IMR-90 (cell line): ENCODE measurements around the gene AJAP1. TPM values are rescaled to one million over a fixed set of nuclear protein-coding genes. Genes with fewer than 3 reads are reported as not detected.

Source experiments
- ATAC-seq: fragments of 200-7000 bp; cut with Tn5 transposase; 2 replicates; pipeline ENCODE4 v1.9.1; 2020; ENCODE audit warnings: low read depth, mild to moderate bottlenecking, moderate library complexity
- BruUV-seq: library from RNA; stranded (reverse); fragments of 400-500 nt; replicated peaks from 2 replicates; lab custom pipeline; 2021; lab: Mats Ljungman, UMichigan
- CTCF ChIA-PET: fragments of 300-600 bp; formaldehyde crosslinking; extraction: SDS; loops from one replicate; lab custom pipeline; 2021; ENCODE audit warnings: antibody characterized with exemption; lab: Yijun Ruan, JAX
- POLR2A ChIA-PET: fragments of 300-600 bp; sonication (Branson Sonifier 250); formaldehyde crosslinking; loops from one replicate; lab custom pipeline; 2022; ENCODE audit warnings: antibody characterized with exemption; ENCODE audit not compliant: unreplicated experiment; lab: Charles Lee
- DNase-seq: peaks from one replicate; pipeline ENCODE4 v3.0.0; 2013
- H2AFZ ChIP-seq: replicated peaks from 2 replicates; pipeline ENCODE3; 2013; ENCODE audit warnings: low read length, mild to moderate bottlenecking; ENCODE audit not compliant: poor library complexity
- H2AK5ac ChIP-seq: 2 replicates; pipeline ENCODE4 v1.6.1; 2013; ENCODE audit warnings: low read depth, low read length, inconsistent platforms
- H2AK9ac ChIP-seq: replicated peaks from 2 replicates; pipeline ENCODE3; 2013; ENCODE audit warnings: mild to moderate bottlenecking, low read depth, low read length, moderate library complexity; ENCODE audit not compliant: poor library complexity
- H2BK120ac ChIP-seq: 2 replicates; pipeline ENCODE4 v1.6.1; 2013; ENCODE audit warnings: low read depth, low read length, inconsistent platforms
- H2BK15ac ChIP-seq: 3 replicates; pipeline ENCODE4 v1.6.1; 2013; ENCODE audit warnings: low read depth, low read length, inconsistent platforms
- H2BK20ac ChIP-seq: 2 replicates; pipeline ENCODE4 v1.6.1; 2013; ENCODE audit warnings: low read depth, mild to moderate bottlenecking, inconsistent platforms, low read length, moderate library complexity
- H2BK5ac ChIP-seq: 2 replicates; pipeline ENCODE4 v1.6.1; 2013; ENCODE audit warnings: mild to moderate bottlenecking, low read depth, low read length, inconsistent platforms; ENCODE audit not compliant: poor library complexity, severe bottlenecking
- H3K14ac ChIP-seq: replicated peaks from 2 replicates; pipeline ENCODE4 v1.6.1; 2013; ENCODE audit warnings: low read depth, low read length, inconsistent platforms
- H3K18ac ChIP-seq: 2 replicates; pipeline ENCODE4 v1.6.1; 2013; ENCODE audit warnings: low read depth, low read length, control low read depth
- H3K23ac ChIP-seq: 2 replicates; pipeline ENCODE4 v1.6.1; 2013; ENCODE audit warnings: low read depth, low read length, inconsistent platforms
- H3K27ac ChIP-seq: 2 replicates; pipeline ENCODE4 v1.5.1; 2013; ENCODE audit warnings: mild to moderate bottlenecking, control low read depth, low read length; ENCODE audit not compliant: insufficient read depth
- H3K27me3 ChIP-seq: 2 replicates; pipeline ENCODE4 v1.6.1; 2013; ENCODE audit warnings: low read length; ENCODE audit not compliant: control insufficient read depth, insufficient read depth
- H3K36me3 ChIP-seq: 2 replicates; pipeline ENCODE4 v1.6.1; 2013; ENCODE audit warnings: low read length, mixed read lengths; ENCODE audit not compliant: control insufficient read depth, insufficient read depth
- H3K4ac ChIP-seq: 2 replicates; pipeline ENCODE4 v1.6.1; 2013; ENCODE audit warnings: low read depth, low read length, inconsistent platforms
- H3K4me1 ChIP-seq: 2 replicates; pipeline ENCODE4 v1.6.1; 2013; ENCODE audit warnings: low read length, mixed read lengths; ENCODE audit not compliant: control insufficient read depth, insufficient read depth
- H3K4me2 ChIP-seq: 2 replicates; pipeline ENCODE4 v1.6.1; 2013; ENCODE audit warnings: low read depth, mild to moderate bottlenecking, control low read depth, low read length, moderate library complexity
- H3K4me3 ChIP-seq: 2 replicates; pipeline ENCODE4 v1.5.1; 2013; ENCODE audit warnings: low read depth, mild to moderate bottlenecking, control low read depth, low read length, moderate library complexity; ENCODE audit not compliant: insufficient read depth
- H3K56ac ChIP-seq: 2 replicates; pipeline ENCODE4 v1.6.1; 2013; ENCODE audit warnings: low read length, inconsistent platforms; ENCODE audit not compliant: insufficient read depth; ENCODE audit errors: extremely low read depth
- H3K79me1 ChIP-seq, 2 experiments: 2 replicates each; pipeline ENCODE4 v1.6.1; 2013; ENCODE audit warnings: low read length in 2 of 2, inconsistent platforms in 1 of 2, low read depth in 1 of 2
- H3K9ac ChIP-seq: 2 replicates; pipeline ENCODE4 v1.6.1; 2013; ENCODE audit warnings: low read depth, low read length, control low read depth
- H3K9me1 ChIP-seq: 2 replicates; pipeline ENCODE4 v1.6.1; 2013; ENCODE audit warnings: low read length, inconsistent platforms; ENCODE audit not compliant: insufficient read depth
- H3K9me3 ChIP-seq: 2 replicates; pipeline ENCODE4 v1.6.1; 2013; ENCODE audit warnings: low read length; ENCODE audit not compliant: control insufficient read depth, insufficient read depth
- H4K20me1 ChIP-seq: 2 replicates; pipeline ENCODE4 v1.6.1; 2013; ENCODE audit warnings: low read length, inconsistent platforms; ENCODE audit not compliant: insufficient read depth
- H4K5ac ChIP-seq: 2 replicates; pipeline ENCODE4 v1.6.1; 2013; ENCODE audit warnings: mild to moderate bottlenecking, low read depth, low read length, control low read depth
- H4K8ac ChIP-seq, 2 experiments: 2 replicates each; pipeline ENCODE4 v1.6.1; 2013; ENCODE audit warnings: low read depth in 2 of 2, low read length in 2 of 2, control low read depth in 1 of 2, inconsistent platforms in 1 of 2
- H4K91ac ChIP-seq: 2 replicates; pipeline ENCODE4 v1.6.1; 2013; ENCODE audit warnings: low read depth, low read length, inconsistent platforms; ENCODE audit not compliant: insufficient read depth
- CTCF ChIP-seq: conservative IDR thresholded peaks from 2 replicates; pipeline ENCODE4 v1.5.1; 2012; ENCODE audit warnings: mild to moderate bottlenecking, low read depth, low read length, improper control_type of control experiment
- FOS ChIP-seq: fragments of 150-350 bp; IDR thresholded peaks from 2 replicates; pipeline ENCODE4 v1.6.1; 2016; ENCODE audit warnings: low read depth, low read length
- RAD21 ChIP-seq: IDR thresholded peaks from 2 replicates; pipeline ENCODE4 v1.6.1; 2012; ENCODE audit warnings: low read length, improper control_type of control experiment
- RFX5 ChIP-seq: IDR thresholded peaks from 2 replicates; pipeline ENCODE4 v1.8.0; 2012; ENCODE audit warnings: low read depth, mild to moderate bottlenecking, low read length, moderate library complexity
- WGBS, 2 experiments: methylation state at CpG; one replicate each; pipeline versions ENCODE4 v1.1.5 to v1.1.7; 2013; ENCODE audit warnings: missing lambda C conversion rate in 2 of 2; ENCODE audit not compliant: insufficient read length in 1 of 2; ENCODE audit errors: extremely low coverage in 2 of 2; 5-methylcytosine and 5-hydroxymethylcytosine counted together
- dilution Hi-C: fragments of 300-500 bp; cut with HindIII; formaldehyde crosslinking; loops from one replicate; pipeline ENCODE4 v1.14.3; 2018; ENCODE audit warnings: low sequenced_read_pairs; ENCODE audit not compliant: unreplicated experiment
- in situ Hi-C: fragments of 300-500 bp; cut with MboI; formaldehyde crosslinking; loops from 3 replicates; pipeline ENCODE4 v1.14.3; 2019; ENCODE audit warnings: low sequenced_read_pairs, inconsistent platforms, mixed read lengths
- intact Hi-C: fragments of 100-400 bp; cut with micrococcal nuclease; formaldehyde crosslinking; loops from 2 replicates; pipeline ENCODE4 v1.10.0; 2022
- polyA plus RNA-seq, 3 experiments: library from polyadenylated mRNA; depleted of rRNA; stranded (reverse); fragments of >200 nt; gene quantifications; 2 replicates each; pipeline ENCODE4 v1.2.3, GENCODE V29; 2012; ENCODE audit warnings: low replicate concordance in 1 of 3
- total RNA-seq: library from RNA; depleted of rRNA; stranded (reverse); fragments of >200 nt; gene quantifications from 2 replicates; pipeline ENCODE4 v1.2.3, GENCODE V29; 2012

AJAP1 gene
- total and polyA plus RNA-seq, 2 of the 4 experiments (the other 2 are of a cell fraction): under 0.01 to 0.02 TPM

GRCh38 chr1:4702464-4702863 is 48.1 kb downstream of the AJAP1 start:
- Histone ChIP-seq H2AFZ (no peak overlapping the region), H3K4me1 (no peaks in the 10 kb centered on the region), H4K5ac (no peak overlapping the region), H4K8ac (no peak overlapping the region), H2AK9ac (no peak overlapping the region), H3K56ac (no peak overlapping the region), H3K36me3 (no peaks in the 10 kb centered on the region), H3K4me2 (no peak overlapping the region), H3K9me3 (peaks cover 54% of the 10 kb centered on the region), H4K20me1 (no peaks in the 10 kb centered on the region), H3K9me1 (no peaks in the 10 kb centered on the region), H2BK120ac (no peak overlapping the region), H3K79me1 (no peaks in the 10 kb centered on the region), H3K27ac (no peak overlapping the region), H3K4me3 (no peak overlapping the region), H2BK15ac (no peak overlapping the region), H3K18ac (no peak overlapping the region), H3K14ac (no peak overlapping the region), H2BK5ac (no peak overlapping the region), H3K27me3 (no peaks in the 10 kb centered on the region), H3K23ac (no peak overlapping the region), H3K4ac (no peak overlapping the region), H3K9ac (no peak overlapping the region), H2BK20ac (no peak overlapping the region), H2AK5ac (no peak overlapping the region), H4K91ac (no peak overlapping the region)
- in situ Hi-C loops: no loop called here
- no TSS peak for BruUV-seq
- TF ChIP-seq CTCF (no peak), RAD21 (no peak), FOS (no peak), RFX5 (no peak)
- ATAC-seq: no peak
- intact Hi-C loops: no loop called here
- DNase-seq: no peak
- CTCF ChIA-PET: no interaction called here
- POLR2A ChIA-PET: no interaction called here
- dilution Hi-C loops: no loop called here
- 50% methylated on average over 2 of the region's 12 CpGs; no CpG with 5 or more reads in 1 of the 2 experiments for WGBS, 2 experiments
